Endothelial cell of umbilical vein (primary cell): ENCODE data around the gene MATCAP1. TPM values are rescaled to one million over a fixed set of nuclear protein-coding genes. Genes with fewer than 3 reads are reported as not detected.
A peak's percentile ranks its signal among the peaks of the same experiment; 100 is the strongest.

Experiments
- BruUV-seq: library from RNA; stranded (reverse); fragments of 400-500 nt; replicated peaks from 2 replicates; lab custom pipeline; 2021; lab: Mats Ljungman, UMichigan
- CTCF ChIA-PET: fragments of 300-600, 350-600 bp; sonication (Branson Sonifier 250); formaldehyde crosslinking; loops from one replicate; lab custom pipeline; 2021; ENCODE audit warnings: antibody characterized with exemption, inconsistent platforms; lab: Charles Lee
- POLR2A ChIA-PET: fragments of 300-600, 350-600 bp; sonication (Branson Sonifier 250); formaldehyde crosslinking; loops from one replicate; lab custom pipeline; 2021; ENCODE audit warnings: antibody characterized with exemption, inconsistent platforms; lab: Charles Lee
- DNase-seq: peaks from one replicate; pipeline ENCODE4 v3.0.0-alpha.2; 2011; ENCODE audit warnings: low read depth, low spot score
- FAIRE-seq: peaks from 2 replicates; lab custom pipeline; 2011; peaks lifted over from hg19 to GRCh38; lab: Jason Lieb, UNC
- H2AFZ ChIP-seq: 2 replicates; pipeline ENCODE4 v1.6.0; 2012; ENCODE audit warnings: low read depth, low read length, control low read depth, inconsistent platforms
- H3K27ac ChIP-seq: 2 replicates; pipeline ENCODE4 v1.5.1; 2011; ENCODE audit warnings: low read depth, mild to moderate bottlenecking, control low read depth, low read length, moderate library complexity; ENCODE audit not compliant: insufficient read depth
- H3K27me3 ChIP-seq, 2 experiments: 2 replicates each; pipeline versions ENCODE4 v1.6.0 to v1.6.1; 2011; ENCODE audit warnings: low read length in 2 of 2, mixed read lengths in 1 of 2; ENCODE audit not compliant: control insufficient read depth in 2 of 2, insufficient read depth in 2 of 2
- H3K36me3 ChIP-seq, 2 experiments: 2 replicates in 1 of 2; 3 replicates in 1 of 2; pipeline ENCODE4 v1.5.1; 2011; ENCODE audit warnings: low read length in 2 of 2, mild to moderate bottlenecking in 1 of 2, moderate library complexity in 1 of 2; ENCODE audit not compliant: control insufficient read depth in 2 of 2, insufficient read depth in 2 of 2; ENCODE audit errors: extremely low read depth in 1 of 2
- H3K4me1 ChIP-seq: 3 replicates; pipeline ENCODE4 v1.5.1; 2011; ENCODE audit warnings: mild to moderate bottlenecking, low read length; ENCODE audit not compliant: control insufficient read depth, insufficient read depth; ENCODE audit errors: extremely low read depth
- H3K4me2 ChIP-seq: 2 replicates; pipeline ENCODE4 v1.6.1; 2011; ENCODE audit warnings: low read length, control low read depth, mixed read lengths; ENCODE audit not compliant: insufficient read depth
- H3K4me3 ChIP-seq, 3 experiments: fragments of 200-600 bp in 1 of 3; sonication (generic), shearing (Covaris generic) in 1 of 3; replicated peaks in 1 of 3; 2 replicates each; pipeline ENCODE4 v1.5.1; 2011 to 2016; ENCODE audit warnings: control low read depth in 3 of 3, low read length in 3 of 3, mild to moderate bottlenecking in 2 of 3, inconsistent platforms in 1 of 3, low read depth in 1 of 3, moderate library complexity in 1 of 3; ENCODE audit not compliant: insufficient read depth in 1 of 3
- H3K79me2 ChIP-seq: 2 replicates; pipeline ENCODE4 v1.6.0; 2012; ENCODE audit warnings: low read length, inconsistent platforms; ENCODE audit not compliant: control insufficient read depth, insufficient read depth
- H3K9ac ChIP-seq: replicated peaks from 2 replicates; pipeline ENCODE3; 2011; ENCODE audit warnings: low read length, control low read depth; ENCODE audit not compliant: insufficient read depth; ENCODE audit errors: extremely low read depth
- H3K9me1 ChIP-seq: replicated peaks from 3 replicates; pipeline ENCODE4 v1.6.0; 2011; ENCODE audit warnings: mild to moderate bottlenecking, low read length; ENCODE audit not compliant: control insufficient read depth, insufficient read depth; ENCODE audit errors: extremely low read depth
- H3K9me3 ChIP-seq: replicated peaks from 2 replicates; pipeline ENCODE4 v1.5.1; 2012; ENCODE audit warnings: low read length, inconsistent platforms; ENCODE audit not compliant: control insufficient read depth, insufficient read depth
- H4K20me1 ChIP-seq: replicated peaks from 2 replicates; pipeline ENCODE3; 2011; ENCODE audit warnings: mild to moderate bottlenecking, low read length; ENCODE audit not compliant: control insufficient read depth, insufficient read depth; ENCODE audit errors: extremely low read depth
- POLR2AphosphoS5 ChIP-seq: IDR thresholded peaks from 2 replicates; pipeline ENCODE4 v1.6.1; 2012; ENCODE audit warnings: low read depth, mild to moderate bottlenecking, control low read depth, low read length, moderate library complexity; ENCODE audit not compliant: insufficient read depth
- dilution Hi-C: fragments of 300-500 bp; cut with MboI; formaldehyde crosslinking; loops from one replicate; pipeline ENCODE4 v1.15.0; 2019; ENCODE audit warnings: low sequenced_read_pairs; ENCODE audit not compliant: extremely low pct_ligation_motif_present
- intact Hi-C: fragments of 100-400 bp; cut with micrococcal nuclease; formaldehyde crosslinking; loops from one replicate; pipeline ENCODE4 v1.10.0; 2022
- polyA plus RNA-seq, 4 experiments: library from polyadenylated mRNA; depleted of rRNA in 3 of 4; stranded (reverse) in 3 of 4; unstranded in 1 of 4; fragments of >200 nt; gene quantifications; 2 replicates each; pipeline versions ENCODE4 v1.2.1 to v1.2.3, GENCODE V29; 2011 to 2012; ENCODE audit warnings: missing spikeins in 1 of 4
- total RNA-seq: library from RNA; stranded (reverse); gene quantifications from 2 replicates; pipeline ENCODE4 v1.2.3, GENCODE V29; 2021
- TF ChIP-seq, protein P1 (sequence below), 2 donors: IDR thresholded peaks; 1 replicate in 1 of 2; 2 replicates in 1 of 2; pipeline ENCODE4 v1.5.1; 2011; ENCODE audit warnings: low read length in 2 of 2, mild to moderate bottlenecking in 2 of 2, moderate library complexity in 2 of 2, control low read depth in 1 of 2, inconsistent platforms in 1 of 2, low read depth in 1 of 2; ENCODE audit not compliant: insufficient read depth in 1 of 2; ENCODE audit errors: extremely low read depth in 1 of 2

Gene MATCAP1
- total and polyA plus RNA-seq, 2 donors (not counting 3 experiments of a cell fraction or from before 2014, with no cell fraction given) = 44.5 to 53.3 TPM

DNA sequence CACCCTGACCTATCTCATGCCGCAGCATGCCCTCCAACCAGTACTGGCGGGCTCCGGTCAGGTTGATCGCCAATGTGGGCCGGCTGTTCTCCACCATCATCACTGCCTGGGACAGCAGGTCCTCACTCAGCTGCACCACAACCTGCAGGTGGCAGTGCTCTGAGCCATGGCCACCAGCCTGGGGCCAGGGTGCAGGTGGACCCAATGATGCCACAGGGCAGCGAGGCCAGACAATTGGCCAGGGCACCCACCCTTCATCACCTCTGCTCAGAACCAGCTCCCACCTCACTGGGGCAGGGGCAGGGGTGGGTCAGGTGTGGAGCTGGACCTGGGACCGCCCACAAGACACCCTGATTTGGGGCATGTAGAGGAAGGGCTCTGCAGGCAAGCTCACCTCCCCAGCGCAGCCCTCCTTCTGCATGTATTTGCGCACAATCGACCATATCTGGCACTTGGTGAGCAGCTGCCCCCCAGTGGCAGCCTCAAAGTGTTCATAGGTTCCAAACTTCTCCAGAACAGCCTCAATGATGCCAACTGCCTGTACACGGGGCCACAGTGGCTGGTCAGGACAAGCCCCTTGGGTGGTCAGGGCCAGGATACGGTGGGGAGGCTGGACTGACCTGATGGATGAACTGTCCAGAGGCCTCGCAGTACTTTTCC, 4.2 kb downstream of the MATCAP1 start:
- Histone ChIP-seq H3K36me3 (no peaks in the 10 kb centered on the region), H3K9me1 (no peaks in the 10 kb centered on the region), H3K9ac (no peak overlapping the region), H3K4me2 (no peak overlapping the region), H4K20me1 (no peaks in the 10 kb centered on the region), H3K27me3 (no peaks in the 10 kb centered on the region), H3K79me2 (peaks cover 13% of the 10 kb centered on the region), H3K9me3 (no peaks in the 10 kb centered on the region), H2AFZ (no peak overlapping the region), H3K4me1 (peaks cover 35% of the 10 kb centered on the region), H3K27ac (no peak overlapping the region), H3K4me3 (no peak overlapping the region)
- DNase-seq (no peak), FAIRE-seq (no peak)
- intact Hi-C loops (no loop called here), dilution Hi-C loops (no loop called here)
- no TSS peak for BruUV-seq
- POLR2A ChIA-PET = interaction anchor here (0.9 kb wide), 1 partner anchor 9 kb away, joined by 3 read pairs; the partner anchor contains the start of gene NOL3
- TF ChIP-seq, protein P1, sequence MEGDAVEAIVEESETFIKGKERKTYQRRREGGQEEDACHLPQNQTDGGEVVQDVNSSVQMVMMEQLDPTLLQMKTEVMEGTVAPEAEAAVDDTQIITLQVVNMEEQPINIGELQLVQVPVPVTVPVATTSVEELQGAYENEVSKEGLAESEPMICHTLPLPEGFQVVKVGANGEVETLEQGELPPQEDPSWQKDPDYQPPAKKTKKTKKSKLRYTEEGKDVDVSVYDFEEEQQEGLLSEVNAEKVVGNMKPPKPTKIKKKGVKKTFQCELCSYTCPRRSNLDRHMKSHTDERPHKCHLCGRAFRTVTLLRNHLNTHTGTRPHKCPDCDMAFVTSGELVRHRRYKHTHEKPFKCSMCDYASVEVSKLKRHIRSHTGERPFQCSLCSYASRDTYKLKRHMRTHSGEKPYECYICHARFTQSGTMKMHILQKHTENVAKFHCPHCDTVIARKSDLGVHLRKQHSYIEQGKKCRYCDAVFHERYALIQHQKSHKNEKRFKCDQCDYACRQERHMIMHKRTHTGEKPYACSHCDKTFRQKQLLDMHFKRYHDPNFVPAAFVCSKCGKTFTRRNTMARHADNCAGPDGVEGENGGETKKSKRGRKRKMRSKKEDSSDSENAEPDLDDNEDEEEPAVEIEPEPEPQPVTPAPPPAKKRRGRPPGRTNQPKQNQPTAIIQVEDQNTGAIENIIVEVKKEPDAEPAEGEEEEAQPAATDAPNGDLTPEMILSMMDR (IDR thresholded peaks at IDR 0.05; ENCODE audit: extremely low read depth in 1 of 2, insufficient read depth in 1 of 2, low read depth in 1 of 2, low read length in 2 of 2) = peak in 1 of 2 donors; percentile 20
- no peak for TF ChIP-seq POLR2AphosphoS5
- CTCF ChIA-PET = interaction anchor here (0.7 to 1.2 kb wide), 5 partner anchors 16 to 225 kb away, joined by 3 to 5 read pairs (median 4); no protein-coding TSS in a partner anchor
